CD14-positive monocyte (primary cell): Measurements from ENCODE around the gene PTTG2. TPM values are rescaled to one million over a fixed set of nuclear protein-coding genes. Genes with fewer than 3 reads are reported as not detected.
A peak's percentile ranks its signal among the peaks of the same experiment; 100 is the strongest.

ENCODE experiments used
- DNase-seq, 3 donors: peaks; one replicate each; pipeline ENCODE4 v3.0.0-alpha.2; 2011 to 2022
- H2AFZ ChIP-seq: 2 replicates; pipeline ENCODE4 v1.6.0; 2012; ENCODE audit warnings: mild to moderate bottlenecking, low read depth, low read length, inconsistent platforms; ENCODE audit not compliant: insufficient read depth, poor library complexity, severe bottlenecking
- H3K27ac ChIP-seq, 2 donors: 1 replicate in 1 of 2; 2 replicates in 1 of 2; pipeline ENCODE4 v1.5.1; 2012 to 2013; ENCODE audit warnings: low read length in 2 of 2, control low read depth in 1 of 2, inconsistent platforms in 1 of 2, low read depth in 1 of 2, mild to moderate bottlenecking in 1 of 2
- H3K27me3 ChIP-seq, 2 donors: one replicate each; pipeline versions ENCODE4 v1.6.0 to v1.6.1; 2011 to 2013; ENCODE audit warnings: low read length in 2 of 2; ENCODE audit not compliant: control insufficient read depth in 2 of 2, insufficient read depth in 2 of 2
- H3K36me3 ChIP-seq, 2 donors: replicated peaks in 1 of 2; 1 replicate in 1 of 2; 2 replicates in 1 of 2; pipeline versions ENCODE4 v1.5.1 to v1.6.1; 2012 to 2013; ENCODE audit warnings: low read length in 2 of 2, control low read depth in 1 of 2, inconsistent platforms in 1 of 2, mild to moderate bottlenecking in 1 of 2; ENCODE audit not compliant: insufficient read depth in 2 of 2, control insufficient read depth in 1 of 2
- H3K4me1 ChIP-seq, 2 donors: 1 replicate in 1 of 2; 2 replicates in 1 of 2; pipeline versions ENCODE4 v1.5.1 to v1.6.1; 2012 to 2013; ENCODE audit warnings: low read length in 2 of 2, control low read depth in 1 of 2, inconsistent platforms in 1 of 2, mild to moderate bottlenecking in 1 of 2, moderate library complexity in 1 of 2; ENCODE audit not compliant: insufficient read depth in 2 of 2, control insufficient read depth in 1 of 2
- H3K4me2 ChIP-seq: replicated peaks from 2 replicates; pipeline ENCODE3; 2012; ENCODE audit warnings: low read length, moderate library complexity, mild to moderate bottlenecking; ENCODE audit not compliant: poor library complexity, severe bottlenecking; ENCODE audit errors: extremely low read depth
- H3K4me3 ChIP-seq, 3 experiments: fragments of 200-600 bp in 1 of 3; sonication (generic) in 1 of 3; replicated peaks in 1 of 3; 1 replicate in 2 of 3; 2 replicates in 1 of 3; pipeline ENCODE4 v1.5.1; 2011 to 2013; ENCODE audit warnings: low read length in 3 of 3, mild to moderate bottlenecking in 3 of 3, control low read depth in 2 of 3, low read depth in 2 of 3, inconsistent platforms in 1 of 3, moderate library complexity in 1 of 3
- H3K79me2 ChIP-seq: 2 replicates; pipeline ENCODE4 v1.6.0; 2012; ENCODE audit warnings: mild to moderate bottlenecking, control low read depth, inconsistent platforms, low read length, moderate library complexity; ENCODE audit not compliant: insufficient read depth
- H3K9ac ChIP-seq: 2 replicates; pipeline ENCODE4 v1.6.0; 2017; ENCODE audit warnings: low read length, mild to moderate bottlenecking; ENCODE audit not compliant: insufficient read depth, poor library complexity, severe bottlenecking
- H3K9me3 ChIP-seq, 2 donors: replicated peaks in 1 of 2; 1 replicate in 1 of 2; 2 replicates in 1 of 2; pipeline versions ENCODE4 v1.5.1 to v1.6.1; 2012 to 2013; ENCODE audit warnings: low read length in 2 of 2, control low read depth in 1 of 2; ENCODE audit not compliant: control insufficient read depth in 1 of 2, insufficient read depth in 1 of 2
- H4K20me1 ChIP-seq: 2 replicates; pipeline ENCODE4 v1.6.0; 2012; ENCODE audit warnings: mild to moderate bottlenecking, low read length, control low read depth, moderate library complexity; ENCODE audit not compliant: insufficient read depth
- H3K27ac Mint-ChIP-seq, 7 donors: one replicate each; pipeline ENCODE4 v1.8.0; 2020; ENCODE audit warnings: mild to moderate bottlenecking in 7 of 7, mixed read lengths in 7 of 7, moderate library complexity in 6 of 7, inconsistent platforms in 2 of 7
- H3K27me3 Mint-ChIP-seq, 3 donors: one replicate each; pipeline ENCODE4 v1.8.0; 2021 to 2022; ENCODE audit warnings: low read depth in 3 of 3, mild to moderate bottlenecking in 3 of 3, mixed read lengths in 3 of 3, moderate library complexity in 3 of 3, inconsistent platforms in 1 of 3
- H3K36me3 Mint-ChIP-seq, 2 donors: one replicate each; pipeline ENCODE4 v1.8.0; 2020; ENCODE audit warnings: mixed read lengths in 2 of 2, inconsistent platforms in 1 of 2, mild to moderate bottlenecking in 1 of 2
- H3K4me1 Mint-ChIP-seq: one replicate; pipeline ENCODE4 v1.8.0; 2020; ENCODE audit warnings: mild to moderate bottlenecking, mixed read lengths
- H3K4me3 Mint-ChIP-seq, 2 donors: one replicate each; pipeline ENCODE4 v1.8.0; 2020; ENCODE audit warnings: mild to moderate bottlenecking in 2 of 2, mixed read lengths in 2 of 2, moderate library complexity in 1 of 2
- H3K9me3 Mint-ChIP-seq, 7 donors: one replicate each; pipeline ENCODE4 v1.8.0; 2020 to 2022; ENCODE audit warnings: mixed read lengths in 7 of 7, mild to moderate bottlenecking in 6 of 7, moderate library complexity in 6 of 7, inconsistent platforms in 2 of 7
- WGBS: methylation state at CpG from one replicate; pipeline ENCODE4 v1.1.5; 2013; ENCODE audit warnings: missing lambda C conversion rate; ENCODE audit not compliant: insufficient coverage; 5-methylcytosine and 5-hydroxymethylcytosine counted together
- intact Hi-C, 2 donors: fragments of 100-400 bp; cut with micrococcal nuclease; formaldehyde crosslinking; loops; one replicate each; pipeline versions ENCODE4 v1.15.0 to v1.15.1; 2023
- polyA plus RNA-seq, 3 donors: library from polyadenylated mRNA; depleted of rRNA in 1 of 3; unstranded in 2 of 3; stranded (reverse) in 1 of 3; fragments of 300-500 nt in 2 of 3; fragments of >200 nt in 1 of 3; fragmentation: Illumina TruSeq in 2 of 3; gene quantifications; 1 replicate in 2 of 3; 2 replicates in 1 of 3; pipeline ENCODE4 v1.2.3, GENCODE V29; 2012 to 2021
- TF ChIP-seq, protein P1 (sequence below): fragments of 200-600 bp; IDR thresholded peaks from one replicate; pipeline ENCODE4 v1.8.0; 2022; ENCODE audit warnings: antibody characterized with exemption, mild to moderate bottlenecking

Gene PTTG2
- polyA plus RNA-seq, 3 donors = 2.0 TPM; not detected in 2

GRCh38 chr4:38009421-38009820 lies 49.2 kb downstream of the PTTG2 start:
- H3K79me2 ChIP-seq = peaks cover 100% of the 10 kb centered on the region
- intact Hi-C loops = no loop called here
- H3K9me3 ChIP-seq = no peaks in the 10 kb centered on the region
- H3K36me3 ChIP-seq = peaks cover 6 to 11% of the 10 kb centered on the region in 2 donors
- Mint-ChIP-seq H3K27me3 (no peaks in the 10 kb centered on the region), H3K27ac (no peak overlapping the region), H3K9me3 (no peaks in the 10 kb centered on the region), H3K4me1 (peaks cover 33% of the 10 kb centered on the region), H3K36me3 (peaks cover 10 to 20% of the 10 kb centered on the region in 2 donors), H3K4me3 (no peak overlapping the region)
- peak overlapping the region in 1 of 2 donors; percentile 43 for H3K27ac ChIP-seq
- no peak overlapping the region for H3K4me3 ChIP-seq
- peaks cover 85% of the 10 kb centered on the region for H4K20me1 ChIP-seq
- TF ChIP-seq, protein P1, sequence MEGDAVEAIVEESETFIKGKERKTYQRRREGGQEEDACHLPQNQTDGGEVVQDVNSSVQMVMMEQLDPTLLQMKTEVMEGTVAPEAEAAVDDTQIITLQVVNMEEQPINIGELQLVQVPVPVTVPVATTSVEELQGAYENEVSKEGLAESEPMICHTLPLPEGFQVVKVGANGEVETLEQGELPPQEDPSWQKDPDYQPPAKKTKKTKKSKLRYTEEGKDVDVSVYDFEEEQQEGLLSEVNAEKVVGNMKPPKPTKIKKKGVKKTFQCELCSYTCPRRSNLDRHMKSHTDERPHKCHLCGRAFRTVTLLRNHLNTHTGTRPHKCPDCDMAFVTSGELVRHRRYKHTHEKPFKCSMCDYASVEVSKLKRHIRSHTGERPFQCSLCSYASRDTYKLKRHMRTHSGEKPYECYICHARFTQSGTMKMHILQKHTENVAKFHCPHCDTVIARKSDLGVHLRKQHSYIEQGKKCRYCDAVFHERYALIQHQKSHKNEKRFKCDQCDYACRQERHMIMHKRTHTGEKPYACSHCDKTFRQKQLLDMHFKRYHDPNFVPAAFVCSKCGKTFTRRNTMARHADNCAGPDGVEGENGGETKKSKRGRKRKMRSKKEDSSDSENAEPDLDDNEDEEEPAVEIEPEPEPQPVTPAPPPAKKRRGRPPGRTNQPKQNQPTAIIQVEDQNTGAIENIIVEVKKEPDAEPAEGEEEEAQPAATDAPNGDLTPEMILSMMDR = no peak
- H3K9ac ChIP-seq = no peak overlapping the region
- no peak overlapping the region for H2AFZ ChIP-seq
- H3K27me3 ChIP-seq = no peaks in the 10 kb centered on the region
- H3K4me2 ChIP-seq = no peak overlapping the region
- H3K4me1 ChIP-seq = no peaks in the 10 kb centered on the region
- DNase-seq = no peak

DNA sequence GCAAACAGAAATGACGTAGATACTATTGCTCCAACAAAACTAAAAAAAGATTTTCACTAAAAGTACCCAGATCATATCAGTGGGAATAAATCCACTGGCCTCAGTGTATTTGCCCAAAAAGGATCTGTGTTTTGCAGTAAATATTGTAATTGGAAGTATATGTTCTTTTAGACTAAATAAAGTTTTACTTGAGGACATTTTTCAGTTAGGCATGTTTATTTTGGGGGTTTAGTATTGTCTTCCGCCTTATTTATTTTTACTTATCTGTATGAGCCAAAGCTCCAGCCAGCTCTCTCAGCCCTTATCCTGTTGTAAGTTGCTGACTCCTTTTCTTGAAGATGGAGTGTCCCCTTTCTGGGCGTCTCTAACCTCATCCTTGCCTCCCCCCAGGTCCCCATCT lies 49.8 kb downstream of the PTTG2 start:
- Mint-ChIP-seq H3K27ac (peak overlapping the region in 3 of 7 donors; percentile 20 to 76 (median 63)), H3K4me1 (peaks cover 28% of the 10 kb centered on the region), H3K4me3 (no peak overlapping the region), H3K36me3 (peaks cover 15 to 23% of the 10 kb centered on the region in 2 donors), H3K9me3 (no peaks in the 10 kb centered on the region), H3K27me3 (no peaks in the 10 kb centered on the region)
- H3K4me3 ChIP-seq = no peak overlapping the region
- 100% methylated on average over 1 of the region's 3 CpGs for WGBS
- DNase-seq = no peak
- H3K4me2 ChIP-seq = no peak overlapping the region
- TF ChIP-seq, protein P1 = no peak
- H4K20me1 ChIP-seq = peaks cover 81% of the 10 kb centered on the region
- H3K79me2 ChIP-seq = peaks cover 100% of the 10 kb centered on the region
- peaks cover 12 to 16% of the 10 kb centered on the region in 2 donors for H3K36me3 ChIP-seq
- no peak overlapping the region for H2AFZ ChIP-seq
- H3K9ac ChIP-seq = no peak overlapping the region
- peak overlapping the region in 1 of 2 donors; percentile 37 for H3K27ac ChIP-seq
- H3K9me3 ChIP-seq = no peaks in the 10 kb centered on the region
- no peaks in the 10 kb centered on the region for H3K4me1 ChIP-seq
- intact Hi-C loops = no loop called here
- H3K27me3 ChIP-seq = no peaks in the 10 kb centered on the region

Other genes with a start within 250 kb of the PTTG2 start
- 10 to 100 TPM; 17.8 to 48.6 (median 46.2) TPM for gene PGM2, start 133.7 kb upstream of the PTTG2 start, polyA plus RNA-seq
- 10 to 100 TPM; 23.3 to 70.0 (median 31.5) TPM for gene TBC1D1, start 69.3 kb upstream of the PTTG2 start, polyA plus RNA-seq